Testis (tissue), 2 donors: Measurements from ENCODE around the gene ZBTB20.

Source experiments
- CTCF ChIP-seq, 3 experiments: fragments of 450-650 bp in 2 of 3; fragments of 200-600 bp in 1 of 3; sonication (generic) in 1 of 3; IDR thresholded peaks; one replicate each; pipeline ENCODE4 v1.5.1; 2016 to 2019; ENCODE audit warnings: antibody characterized with exemption in 3 of 3, mild to moderate bottlenecking in 2 of 3, moderate library complexity in 1 of 3
- POLR2A ChIP-seq: fragments of 450-650 bp; IDR thresholded peaks from one replicate; pipeline ENCODE4 v1.6.1; 2017; ENCODE audit warnings: antibody characterized with exemption, mild to moderate bottlenecking, moderate library complexity

- TF ChIP-seq CTCF (IDR thresholded peaks at IDR 0.05) (no peak), POLR2A (no peak)
Measured at GRCh38 chr3:114730397-114730796, 416.7 kb downstream of the ZBTB20 start.
